ENCODE measurements around the gene SLC25A43. TPM values are rescaled to one million over a fixed set of nuclear protein-coding genes. Genes with fewer than 3 reads are reported as not detected.

SLC25A43 gene
- total RNA-seq, 1 experiment from 2014 or later: 42.3 TPM

- Histone ChIP-seq H3K27ac (no peak overlapping the region), H3K27me3 (ENCODE audit: insufficient read depth, low read depth) (no peaks in the 10 kb centered on the region), H2AFZ (no peak overlapping the region), H3K36me3 (ENCODE audit: low read depth) (0 out of 2 replicates have a peak, but pooled peaks cover 10% of the 10 kb centered on the region), H3K4me1 (replicated peaks; ENCODE audit: insufficient read depth) (peaks cover 36% of the 10 kb centered on the region), H4K20me1 (ENCODE audit: insufficient read depth) (no peaks in the 10 kb centered on the region; the same call in 1 of the 2 replicates), H3K4me2 (no peak overlapping the region), H3K4me3 (no peak overlapping the region), H3K79me2 (ENCODE audit: low read depth) (peaks cover 26% of the 10 kb centered on the region), H3K9me2 (ENCODE audit: insufficient read depth) (no peaks in the 10 kb centered on the region), H3K9me3 (ENCODE audit: insufficient read depth, low read depth) (no peaks in the 10 kb centered on the region), H3F3A (ENCODE audit: insufficient read depth, low read depth) (peaks cover 29% of the 10 kb centered on the region)
- intact Hi-C loops (cut with micrococcal nuclease; ENCODE audit: unreplicated experiment): no loop called here
- TF ChIP-seq, protein P1, sequence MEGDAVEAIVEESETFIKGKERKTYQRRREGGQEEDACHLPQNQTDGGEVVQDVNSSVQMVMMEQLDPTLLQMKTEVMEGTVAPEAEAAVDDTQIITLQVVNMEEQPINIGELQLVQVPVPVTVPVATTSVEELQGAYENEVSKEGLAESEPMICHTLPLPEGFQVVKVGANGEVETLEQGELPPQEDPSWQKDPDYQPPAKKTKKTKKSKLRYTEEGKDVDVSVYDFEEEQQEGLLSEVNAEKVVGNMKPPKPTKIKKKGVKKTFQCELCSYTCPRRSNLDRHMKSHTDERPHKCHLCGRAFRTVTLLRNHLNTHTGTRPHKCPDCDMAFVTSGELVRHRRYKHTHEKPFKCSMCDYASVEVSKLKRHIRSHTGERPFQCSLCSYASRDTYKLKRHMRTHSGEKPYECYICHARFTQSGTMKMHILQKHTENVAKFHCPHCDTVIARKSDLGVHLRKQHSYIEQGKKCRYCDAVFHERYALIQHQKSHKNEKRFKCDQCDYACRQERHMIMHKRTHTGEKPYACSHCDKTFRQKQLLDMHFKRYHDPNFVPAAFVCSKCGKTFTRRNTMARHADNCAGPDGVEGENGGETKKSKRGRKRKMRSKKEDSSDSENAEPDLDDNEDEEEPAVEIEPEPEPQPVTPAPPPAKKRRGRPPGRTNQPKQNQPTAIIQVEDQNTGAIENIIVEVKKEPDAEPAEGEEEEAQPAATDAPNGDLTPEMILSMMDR (conservative IDR thresholded peaks at IDR 0.05): no peak
- TF ChIP-seq EZH2 (IDR thresholded peaks at IDR 0.05; ENCODE audit: low read depth): no peak
- CTCF ChIA-PET: no interaction called here
- no peak for DNase-seq
- no TSS peak for BruUV-seq (replicated peaks)
- POLR2A ChIA-PET (ENCODE audit: unreplicated experiment): no interaction called here
Measured at GRCh38 chrX:119407681-119408080, 8.5 kb downstream of the SLC25A43 start.

DNA sequence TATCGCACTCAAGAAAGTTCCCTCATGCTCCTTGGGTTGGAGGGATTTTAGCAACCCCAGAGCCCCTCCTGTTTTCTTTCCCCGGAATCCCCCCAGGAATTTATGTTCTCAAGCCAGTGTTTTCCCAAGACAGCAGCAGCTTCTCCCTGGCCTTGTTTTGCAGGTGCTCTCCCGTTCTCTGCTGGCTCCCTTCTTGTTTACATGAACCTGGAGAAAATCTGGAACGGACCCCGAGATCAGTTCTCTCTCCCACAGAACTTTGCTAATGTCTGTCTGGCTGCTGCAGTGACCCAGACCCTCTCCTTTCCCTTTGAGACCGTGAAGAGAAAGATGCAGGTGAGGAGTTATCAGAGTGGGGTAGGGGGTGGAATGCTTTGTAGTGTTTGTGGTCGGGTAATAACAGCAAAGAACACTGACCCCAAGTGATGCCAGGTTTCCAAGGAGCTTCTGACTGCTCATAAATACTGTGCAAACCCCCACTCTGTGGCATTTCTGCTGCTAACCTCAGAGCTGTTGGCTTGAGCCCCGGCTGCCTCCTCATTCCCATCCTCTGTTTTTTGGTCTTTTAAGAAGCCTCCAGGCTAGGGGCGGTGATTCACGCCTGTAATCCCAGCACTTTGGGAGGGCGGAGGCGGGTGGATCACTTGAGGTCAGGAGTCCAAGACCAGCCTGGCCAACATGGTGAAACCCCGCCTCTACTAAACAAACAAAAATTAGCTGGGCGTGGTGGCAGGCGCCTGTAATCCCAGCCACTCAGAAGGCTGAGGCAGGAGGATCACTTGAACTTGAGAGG lies 11.1 kb downstream of the SLC25A43 start:
- Histone ChIP-seq H2AFZ (no peak overlapping the region), H3K4me3 (no peak overlapping the region), H3K9me3 (ENCODE audit: insufficient read depth, low read depth) (no peaks in the 10 kb centered on the region), H3K27me3 (ENCODE audit: insufficient read depth, low read depth) (no peaks in the 10 kb centered on the region), H3K27ac (peak overlapping the region; percentile 73), H3K36me3 (ENCODE audit: low read depth) (peaks cover 12% of the 10 kb centered on the region; the same call in 1 of the 2 replicates), H3K4me2 (peak overlapping the region; percentile 53), H4K20me1 (ENCODE audit: insufficient read depth) (no peaks in the 10 kb centered on the region), H3K4me1 (replicated peaks; ENCODE audit: insufficient read depth) (peaks cover 31% of the 10 kb centered on the region), H3K9me2 (ENCODE audit: insufficient read depth) (no peaks in the 10 kb centered on the region), H3K79me2 (ENCODE audit: low read depth) (peaks cover 1% of the 10 kb centered on the region; the same call in 1 of the 2 replicates), H3F3A (ENCODE audit: insufficient read depth, low read depth) (peaks cover 26% of the 10 kb centered on the region)
- POLR2A ChIA-PET (ENCODE audit: unreplicated experiment): interaction anchor here (0.7 to 1.2 kb wide), 2 partner anchors 186 to 381 kb away, joined by 3 read pairs; partner anchors contain the start of gene RPL39
- TF ChIP-seq, protein P1 (conservative IDR thresholded peaks at IDR 0.05): no peak
- no peak for TF ChIP-seq EZH2 (IDR thresholded peaks at IDR 0.05; ENCODE audit: low read depth)
- intact Hi-C loops (cut with micrococcal nuclease; ENCODE audit: unreplicated experiment): loop anchor here (1.0 to 5.0 kb wide), 4 partner anchors 9 to 173 kb away; partner anchors contain the start of gene PGRMC1
- peak; percentile 92 to 94 for DNase-seq
- CTCF ChIA-PET: no interaction called here
- BruUV-seq (replicated peaks): no TSS peak

- intact Hi-C loops (cut with micrococcal nuclease; ENCODE audit: unreplicated experiment): loop anchor here (1.0 to 5.0 kb wide), 4 partner anchors 10 to 174 kb away; partner anchors contain the start of gene PGRMC1
- DNase-seq: no peak
- CTCF ChIA-PET: interaction anchor here (0.7 kb wide), 1 partner anchor 527 kb away, joined by 7 read pairs; no protein-coding TSS in a partner anchor
- Histone ChIP-seq H3K4me1 (replicated peaks; ENCODE audit: insufficient read depth) (peaks cover 31% of the 10 kb centered on the region), H2AFZ (no peak overlapping the region), H3K27me3 (ENCODE audit: insufficient read depth, low read depth) (no peaks in the 10 kb centered on the region), H3K27ac (peak overlapping the region; percentile 73), H4K20me1 (ENCODE audit: insufficient read depth) (no peaks in the 10 kb centered on the region), H3K9me3 (ENCODE audit: insufficient read depth, low read depth) (no peaks in the 10 kb centered on the region), H3K36me3 (ENCODE audit: low read depth) (peaks cover 12% of the 10 kb centered on the region; the same call in 1 of the 2 replicates), H3F3A (ENCODE audit: insufficient read depth, low read depth) (peaks cover 22% of the 10 kb centered on the region), H3K9me2 (ENCODE audit: insufficient read depth) (no peaks in the 10 kb centered on the region), H3K79me2 (ENCODE audit: low read depth) (no peaks in the 10 kb centered on the region), H3K4me3 (no peak overlapping the region), H3K4me2 (peak overlapping the region; percentile 48)
- no TSS peak for BruUV-seq (replicated peaks)
- POLR2A ChIA-PET (ENCODE audit: unreplicated experiment): interaction anchor here (0.7 to 1.2 kb wide), 2 partner anchors 187 to 381 kb away, joined by 3 read pairs; partner anchors contain the start of gene RPL39
- TF ChIP-seq, protein P1 (conservative IDR thresholded peaks at IDR 0.05): no peak
- TF ChIP-seq EZH2 (IDR thresholded peaks at IDR 0.05; ENCODE audit: low read depth): no peak
Measured at GRCh38 chrX:119410854-119411253, 11.7 kb downstream of the SLC25A43 start.
